Epithelial cell of esophagus (primary cell): ENCODE results near the gene LCMT1.

Source experiments
- DNase-seq: peaks from one replicate; pipeline ENCODE4 v3.0.0; 2010; ENCODE audit warnings: low read depth
- H3K4me3 ChIP-seq: 2 replicates; pipeline ENCODE4 v1.5.1; 2011; ENCODE audit warnings: mild to moderate bottlenecking, low read length, control low read depth
- CTCF ChIP-seq: IDR thresholded peaks from 2 replicates; pipeline ENCODE4 v1.5.1; 2011; ENCODE audit warnings: low read depth, mild to moderate bottlenecking, low read length, control low read depth, inconsistent platforms; ENCODE audit not compliant: insufficient read depth; ENCODE audit errors: missing control alignments

LCMT1 gene

DNA sequence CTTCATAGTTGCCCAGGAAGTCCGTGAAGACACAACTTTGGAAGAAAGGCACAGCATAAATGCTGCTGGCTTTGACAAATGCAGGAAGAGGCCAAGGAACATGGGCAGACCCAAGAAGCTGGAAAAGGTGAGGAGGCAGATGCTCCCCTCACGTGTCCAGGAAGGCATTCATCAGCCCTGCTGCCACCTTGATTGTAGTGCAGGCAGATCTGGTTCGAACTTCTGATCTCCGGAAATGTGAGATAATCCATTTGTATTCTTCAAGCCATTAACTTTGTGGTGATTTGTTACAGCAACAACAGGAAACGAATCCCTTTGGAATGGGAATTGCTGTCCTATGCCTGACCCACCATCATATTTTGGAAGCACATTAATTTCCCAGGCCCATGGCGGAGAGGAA is 28.5 kb upstream of the LCMT1 start:
- DNase-seq, result no peak
- TF ChIP-seq CTCF, result no peak
- no peak overlapping the region for H3K4me3 ChIP-seq

DNA sequence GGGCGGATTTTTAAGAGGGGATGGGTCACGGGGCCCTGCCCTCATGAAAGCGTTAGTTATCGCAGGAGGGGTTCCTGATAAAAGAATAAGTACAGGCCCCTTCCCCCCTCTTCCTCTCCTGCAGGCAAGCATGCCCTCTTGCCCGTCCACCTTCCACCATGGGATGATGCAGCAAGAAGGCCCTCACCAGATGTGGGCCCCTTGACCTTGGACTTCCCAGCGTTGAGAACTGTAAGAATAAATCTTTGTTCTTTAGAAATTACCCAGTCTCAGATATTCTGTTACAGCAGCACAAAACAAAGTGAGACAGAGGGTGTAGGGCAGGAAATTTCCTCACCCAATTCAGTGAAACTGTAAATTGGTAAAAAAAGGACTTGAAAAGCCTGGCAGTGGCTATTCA is 27.8 kb upstream of the LCMT1 start:
- no peak for DNase-seq
- no peak for TF ChIP-seq CTCF

DNA sequence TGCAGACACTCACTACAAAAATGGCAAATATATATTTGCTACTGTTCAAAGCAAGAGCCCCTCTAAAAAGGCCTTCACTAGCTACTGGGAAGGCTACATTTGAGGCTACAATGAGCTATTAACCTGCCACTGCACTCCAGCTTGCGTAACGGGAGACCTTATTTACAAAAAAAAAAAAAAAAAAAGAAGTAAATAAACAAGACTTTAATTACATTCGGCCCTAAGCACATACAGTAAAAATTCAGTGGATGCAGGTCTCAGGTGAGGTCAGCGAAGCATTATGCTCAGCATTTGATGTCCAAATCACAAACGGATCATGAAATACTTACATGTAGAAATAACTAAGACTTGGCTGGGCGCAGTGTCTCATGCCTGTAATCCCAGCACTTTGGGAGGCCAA is 26.7 kb upstream of the LCMT1 start:
- no peak overlapping the region for H3K4me3 ChIP-seq
- DNase-seq, result no peak
- no peak for TF ChIP-seq CTCF

More for the DNA sequence above, 27.8 kb upstream of the LCMT1 start:
- no peak overlapping the region for H3K4me3 ChIP-seq

DNA sequence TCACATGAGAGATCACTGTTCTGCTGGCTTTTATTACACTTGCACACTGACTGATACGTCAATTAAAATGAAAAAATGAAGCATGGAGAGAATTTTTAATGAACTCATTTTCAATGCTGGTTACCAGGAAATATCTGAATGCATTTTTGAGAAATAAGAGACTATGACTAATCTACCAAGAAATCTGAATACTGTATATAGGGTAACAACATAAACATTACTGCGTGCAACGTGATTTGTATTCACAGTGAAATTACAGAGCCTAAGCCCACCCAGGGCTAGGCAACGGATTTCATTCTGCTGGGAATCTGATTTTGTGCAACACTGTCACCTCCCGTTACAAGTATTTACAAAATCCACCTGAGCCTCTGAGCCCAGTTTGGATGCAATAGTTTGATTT is 23.8 kb upstream of the LCMT1 start:
- no peak for DNase-seq
- H3K4me3 ChIP-seq, result no peak overlapping the region
- no peak for TF ChIP-seq CTCF

DNA sequence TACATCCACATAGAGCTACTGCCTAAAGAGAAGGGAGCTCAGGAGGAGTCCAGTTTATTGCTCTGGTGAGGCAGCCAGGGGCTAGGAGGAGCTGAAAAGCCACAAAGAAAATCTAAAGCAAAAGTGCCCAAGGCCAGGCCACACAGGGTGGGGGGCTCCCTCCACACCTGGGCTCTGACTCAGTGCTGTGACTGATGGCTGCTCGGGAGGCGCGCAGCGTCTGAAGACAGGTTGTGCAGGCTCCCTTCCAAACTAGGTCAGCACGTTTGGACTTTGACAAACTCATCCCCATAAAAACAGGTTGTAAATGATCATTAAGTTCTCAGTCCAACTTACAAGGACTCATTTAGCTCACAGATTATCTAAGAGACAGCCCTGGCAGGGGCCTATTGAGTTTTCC is 22.2 kb upstream of the LCMT1 start:
- DNase-seq, result no peak
- no peak overlapping the region for H3K4me3 ChIP-seq
- no peak for TF ChIP-seq CTCF

GRCh38 chr16:25092441-25092840 is 19.1 kb upstream of the LCMT1 start:
- no peak for TF ChIP-seq CTCF
- no peak for DNase-seq
- H3K4me3 ChIP-seq, result no peak overlapping the region

- H3K4me3 ChIP-seq, result no peak overlapping the region
- TF ChIP-seq CTCF, result no peak
- DNase-seq, result no peak
Measured at GRCh38 chr16:25093208-25094061, 18.1 kb upstream of the LCMT1 start.
